GM13976 (cell line): ENCODE results near the gene SLC10A7.

Source experiments
- DNase-seq: peaks from one replicate; pipeline ENCODE4 v3.0.0; 2012; ENCODE audit warnings: low spot score
- in situ Hi-C: fragments of 300-500 bp; cut with MboI; formaldehyde crosslinking; loops from one replicate; pipeline ENCODE4 v1.12.0; 2022; ENCODE audit warnings: low sequenced_read_pairs, mixed read lengths, inconsistent platforms; ENCODE audit not compliant: unreplicated experiment
- TF ChIP-seq, protein P1 (sequence below): IDR thresholded peaks from 2 replicates; pipeline ENCODE4 v1.5.1; 2012; ENCODE audit warnings: borderline replicate concordance, mild to moderate bottlenecking; ENCODE audit not compliant: insufficient read depth; ENCODE audit errors: extremely low read depth, missing control alignments, control extremely low read depth

Gene SLC10A7

DNA sequence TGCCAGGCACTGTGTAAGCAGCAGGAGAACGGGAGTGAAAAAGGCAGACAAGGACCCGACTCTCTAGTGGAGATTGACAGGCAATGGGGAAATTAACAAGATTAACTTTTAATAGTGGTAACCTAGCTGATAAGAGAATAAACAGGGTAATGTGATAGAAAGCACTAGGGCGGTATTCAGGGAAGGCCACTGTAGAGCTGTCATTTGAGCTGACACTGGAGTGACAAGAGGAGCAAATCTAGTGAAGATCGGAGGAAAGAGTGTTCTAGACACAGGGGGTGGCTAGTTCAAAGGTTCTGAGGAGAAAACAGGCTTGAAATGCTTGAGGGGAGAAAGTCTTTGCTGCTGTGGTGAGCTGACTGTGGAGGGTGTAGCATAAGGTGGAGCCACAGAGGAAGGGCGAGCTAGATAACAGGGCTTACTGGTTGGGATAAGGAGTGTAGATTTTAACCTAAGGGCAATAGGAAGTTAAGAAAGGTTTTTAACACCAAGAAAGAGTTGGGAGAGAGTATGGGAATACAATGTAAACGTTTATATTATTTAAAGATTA is 122.8 kb downstream of the SLC10A7 start:
- DNase-seq = no peak
- in situ Hi-C loops = no loop called here
- TF ChIP-seq, protein P1, sequence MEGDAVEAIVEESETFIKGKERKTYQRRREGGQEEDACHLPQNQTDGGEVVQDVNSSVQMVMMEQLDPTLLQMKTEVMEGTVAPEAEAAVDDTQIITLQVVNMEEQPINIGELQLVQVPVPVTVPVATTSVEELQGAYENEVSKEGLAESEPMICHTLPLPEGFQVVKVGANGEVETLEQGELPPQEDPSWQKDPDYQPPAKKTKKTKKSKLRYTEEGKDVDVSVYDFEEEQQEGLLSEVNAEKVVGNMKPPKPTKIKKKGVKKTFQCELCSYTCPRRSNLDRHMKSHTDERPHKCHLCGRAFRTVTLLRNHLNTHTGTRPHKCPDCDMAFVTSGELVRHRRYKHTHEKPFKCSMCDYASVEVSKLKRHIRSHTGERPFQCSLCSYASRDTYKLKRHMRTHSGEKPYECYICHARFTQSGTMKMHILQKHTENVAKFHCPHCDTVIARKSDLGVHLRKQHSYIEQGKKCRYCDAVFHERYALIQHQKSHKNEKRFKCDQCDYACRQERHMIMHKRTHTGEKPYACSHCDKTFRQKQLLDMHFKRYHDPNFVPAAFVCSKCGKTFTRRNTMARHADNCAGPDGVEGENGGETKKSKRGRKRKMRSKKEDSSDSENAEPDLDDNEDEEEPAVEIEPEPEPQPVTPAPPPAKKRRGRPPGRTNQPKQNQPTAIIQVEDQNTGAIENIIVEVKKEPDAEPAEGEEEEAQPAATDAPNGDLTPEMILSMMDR = no peak

DNA sequence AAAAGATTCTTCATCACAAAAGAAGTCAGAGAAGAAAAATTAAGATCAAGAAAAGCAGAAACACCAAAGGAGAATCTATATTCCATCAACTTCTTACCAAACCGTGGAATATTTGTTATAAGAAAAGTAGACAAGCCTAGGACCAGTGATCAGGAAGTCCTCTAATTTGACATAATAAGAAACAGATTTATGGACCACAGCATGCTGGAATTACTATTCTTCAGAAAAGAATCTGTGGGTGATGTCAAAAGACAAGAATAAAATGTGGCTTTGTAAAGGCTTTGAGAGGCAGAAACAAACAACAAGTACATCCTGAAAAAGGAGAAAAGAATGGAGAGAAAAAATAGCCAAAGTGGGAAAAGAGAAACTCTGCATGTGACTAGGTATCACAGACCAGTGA is 123.3 kb downstream of the SLC10A7 start:
- TF ChIP-seq, protein P1 = no peak
- no peak for DNase-seq
- in situ Hi-C loops = no loop called here

DNA sequence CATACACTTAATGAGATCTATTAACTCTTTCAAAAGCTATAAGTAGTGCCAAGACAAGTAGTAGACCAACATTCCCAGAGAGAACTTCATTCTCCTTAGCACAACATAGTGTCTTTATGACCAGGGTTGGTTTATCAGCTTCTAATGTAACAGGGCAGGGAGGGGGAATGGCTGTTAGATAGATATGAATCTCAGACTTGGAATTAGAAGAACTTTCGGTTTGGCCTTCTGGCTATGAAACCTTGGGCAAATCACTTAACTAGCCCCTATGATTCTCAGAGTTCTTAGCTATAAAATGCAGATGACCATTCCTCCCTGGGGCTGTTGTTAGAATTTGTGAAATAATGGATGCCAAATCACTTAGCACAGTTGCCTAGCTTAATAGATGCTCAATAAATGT is 132.2 kb downstream of the SLC10A7 start:
- in situ Hi-C loops = no loop called here
- no peak for DNase-seq
- TF ChIP-seq, protein P1 = no peak

DNA sequence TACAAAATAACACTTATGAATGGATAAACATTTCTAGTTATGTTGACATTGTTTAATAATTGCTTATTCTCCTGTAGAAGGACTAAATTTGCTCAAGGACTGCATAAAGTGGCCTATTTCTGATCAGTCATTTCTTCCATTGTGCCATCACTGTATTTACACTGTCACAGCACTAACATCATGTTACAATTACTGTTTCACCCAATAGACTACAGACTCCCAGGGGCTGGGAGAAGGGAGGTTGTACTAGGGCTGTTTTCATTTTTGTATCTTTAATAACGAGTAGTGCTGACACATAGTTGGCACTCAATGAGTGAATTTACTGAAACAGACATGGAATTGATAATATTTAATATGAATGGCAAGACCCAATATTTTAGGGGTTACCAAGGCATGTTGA is 139.5 kb downstream of the SLC10A7 start:
- DNase-seq = no peak
- in situ Hi-C loops = no loop called here
- TF ChIP-seq, protein P1 = no peak

DNA sequence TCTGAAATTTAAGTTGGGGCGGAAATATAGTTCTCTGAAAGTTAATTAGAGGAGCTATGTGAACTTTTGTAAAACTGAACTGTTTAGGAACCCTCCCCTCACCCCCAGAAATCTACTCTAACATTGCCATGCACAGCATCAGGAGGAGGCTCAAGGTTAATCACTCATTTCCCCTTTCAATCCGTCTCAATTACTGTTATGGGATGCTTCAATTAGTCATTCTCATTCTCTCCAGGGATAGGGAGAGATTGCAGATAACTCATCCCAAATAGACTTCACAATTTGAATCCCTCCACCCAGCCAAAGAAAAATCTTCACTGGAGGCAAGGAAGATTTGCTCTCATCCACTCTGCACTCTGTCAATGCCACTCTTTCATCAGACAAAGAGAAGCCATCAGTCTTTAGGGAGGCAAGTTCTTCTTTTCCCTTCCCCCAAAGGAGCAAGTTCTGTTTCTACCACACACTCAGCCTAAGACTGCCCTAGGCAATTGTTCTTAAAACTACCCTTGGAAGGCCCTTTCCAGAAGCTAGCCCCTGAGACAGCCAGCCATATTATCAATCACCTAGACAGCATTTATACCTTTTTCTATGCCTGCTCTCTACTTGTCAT is 140.4 kb downstream of the SLC10A7 start:
- no peak for DNase-seq
- in situ Hi-C loops = no loop called here
- TF ChIP-seq, protein P1 = no peak

DNA sequence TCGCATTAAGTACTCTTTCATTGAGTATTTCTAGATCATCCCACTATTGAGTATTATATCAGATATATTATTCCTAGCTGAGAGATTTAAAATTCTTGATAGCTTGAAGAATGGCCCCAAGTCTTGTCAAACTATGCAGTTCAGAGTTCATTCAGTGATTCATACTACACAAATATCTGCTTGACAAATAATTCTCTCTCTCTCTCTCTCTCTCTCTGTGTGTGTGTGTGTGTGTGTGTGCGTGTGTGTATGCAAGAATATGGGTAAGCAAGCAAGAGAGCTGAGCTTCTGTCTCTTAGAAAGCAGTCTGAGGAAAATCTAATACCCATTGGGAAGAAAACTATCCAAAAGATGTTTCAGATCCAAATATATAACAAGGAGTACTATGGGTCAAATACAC is 142.0 kb downstream of the SLC10A7 start:
- TF ChIP-seq, protein P1 = no peak
- no peak for DNase-seq
- in situ Hi-C loops = no loop called here
